IMR-90 (cell line): ENCODE measurements around the gene RALGAPB. TPM values are rescaled to one million over a fixed set of nuclear protein-coding genes. Genes with fewer than 3 reads are reported as not detected.

ENCODE experiments used
- ATAC-seq: fragments of 200-7000 bp; cut with Tn5 transposase; 2 replicates; pipeline ENCODE4 v1.9.1; 2020; ENCODE audit warnings: low read depth, mild to moderate bottlenecking, moderate library complexity
- BruUV-seq: library from RNA; stranded (reverse); fragments of 400-500 nt; replicated peaks from 2 replicates; lab custom pipeline; 2021; lab: Mats Ljungman, UMichigan
- CTCF ChIA-PET: fragments of 300-600 bp; formaldehyde crosslinking; extraction: SDS; loops from one replicate; lab custom pipeline; 2021; ENCODE audit warnings: antibody characterized with exemption; lab: Yijun Ruan, JAX
- POLR2A ChIA-PET: fragments of 300-600 bp; sonication (Branson Sonifier 250); formaldehyde crosslinking; loops from one replicate; lab custom pipeline; 2022; ENCODE audit warnings: antibody characterized with exemption; ENCODE audit not compliant: unreplicated experiment; lab: Charles Lee
- DNase-seq: peaks from one replicate; pipeline ENCODE4 v3.0.0; 2013
- H2AFZ ChIP-seq: replicated peaks from 2 replicates; pipeline ENCODE3; 2013; ENCODE audit warnings: low read length, mild to moderate bottlenecking; ENCODE audit not compliant: poor library complexity
- H2AK5ac ChIP-seq: 2 replicates; pipeline ENCODE4 v1.6.1; 2013; ENCODE audit warnings: low read depth, low read length, inconsistent platforms
- H2AK9ac ChIP-seq: replicated peaks from 2 replicates; pipeline ENCODE3; 2013; ENCODE audit warnings: mild to moderate bottlenecking, low read depth, low read length, moderate library complexity; ENCODE audit not compliant: poor library complexity
- H2BK120ac ChIP-seq: 2 replicates; pipeline ENCODE4 v1.6.1; 2013; ENCODE audit warnings: low read depth, low read length, inconsistent platforms
- H2BK15ac ChIP-seq: 3 replicates; pipeline ENCODE4 v1.6.1; 2013; ENCODE audit warnings: low read depth, low read length, inconsistent platforms
- H2BK20ac ChIP-seq: 2 replicates; pipeline ENCODE4 v1.6.1; 2013; ENCODE audit warnings: low read depth, mild to moderate bottlenecking, inconsistent platforms, low read length, moderate library complexity
- H2BK5ac ChIP-seq: 2 replicates; pipeline ENCODE4 v1.6.1; 2013; ENCODE audit warnings: mild to moderate bottlenecking, low read depth, low read length, inconsistent platforms; ENCODE audit not compliant: poor library complexity, severe bottlenecking
- H3K14ac ChIP-seq: replicated peaks from 2 replicates; pipeline ENCODE4 v1.6.1; 2013; ENCODE audit warnings: low read depth, low read length, inconsistent platforms
- H3K18ac ChIP-seq: 2 replicates; pipeline ENCODE4 v1.6.1; 2013; ENCODE audit warnings: low read depth, low read length, control low read depth
- H3K23ac ChIP-seq: 2 replicates; pipeline ENCODE4 v1.6.1; 2013; ENCODE audit warnings: low read depth, low read length, inconsistent platforms
- H3K27ac ChIP-seq: 2 replicates; pipeline ENCODE4 v1.5.1; 2013; ENCODE audit warnings: mild to moderate bottlenecking, control low read depth, low read length; ENCODE audit not compliant: insufficient read depth
- H3K27me3 ChIP-seq: 2 replicates; pipeline ENCODE4 v1.6.1; 2013; ENCODE audit warnings: low read length; ENCODE audit not compliant: control insufficient read depth, insufficient read depth
- H3K36me3 ChIP-seq: 2 replicates; pipeline ENCODE4 v1.6.1; 2013; ENCODE audit warnings: low read length, mixed read lengths; ENCODE audit not compliant: control insufficient read depth, insufficient read depth
- H3K4ac ChIP-seq: 2 replicates; pipeline ENCODE4 v1.6.1; 2013; ENCODE audit warnings: low read depth, low read length, inconsistent platforms
- H3K4me1 ChIP-seq: 2 replicates; pipeline ENCODE4 v1.6.1; 2013; ENCODE audit warnings: low read length, mixed read lengths; ENCODE audit not compliant: control insufficient read depth, insufficient read depth
- H3K4me2 ChIP-seq: 2 replicates; pipeline ENCODE4 v1.6.1; 2013; ENCODE audit warnings: low read depth, mild to moderate bottlenecking, control low read depth, low read length, moderate library complexity
- H3K4me3 ChIP-seq: 2 replicates; pipeline ENCODE4 v1.5.1; 2013; ENCODE audit warnings: low read depth, mild to moderate bottlenecking, control low read depth, low read length, moderate library complexity; ENCODE audit not compliant: insufficient read depth
- H3K56ac ChIP-seq: 2 replicates; pipeline ENCODE4 v1.6.1; 2013; ENCODE audit warnings: low read length, inconsistent platforms; ENCODE audit not compliant: insufficient read depth; ENCODE audit errors: extremely low read depth
- H3K79me1 ChIP-seq, 2 experiments: 2 replicates each; pipeline ENCODE4 v1.6.1; 2013; ENCODE audit warnings: low read length in 2 of 2, inconsistent platforms in 1 of 2, low read depth in 1 of 2
- H3K9ac ChIP-seq: 2 replicates; pipeline ENCODE4 v1.6.1; 2013; ENCODE audit warnings: low read depth, low read length, control low read depth
- H3K9me1 ChIP-seq: 2 replicates; pipeline ENCODE4 v1.6.1; 2013; ENCODE audit warnings: low read length, inconsistent platforms; ENCODE audit not compliant: insufficient read depth
- H3K9me3 ChIP-seq: 2 replicates; pipeline ENCODE4 v1.6.1; 2013; ENCODE audit warnings: low read length; ENCODE audit not compliant: control insufficient read depth, insufficient read depth
- H4K20me1 ChIP-seq: 2 replicates; pipeline ENCODE4 v1.6.1; 2013; ENCODE audit warnings: low read length, inconsistent platforms; ENCODE audit not compliant: insufficient read depth
- H4K5ac ChIP-seq: 2 replicates; pipeline ENCODE4 v1.6.1; 2013; ENCODE audit warnings: mild to moderate bottlenecking, low read depth, low read length, control low read depth
- H4K8ac ChIP-seq, 2 experiments: 2 replicates each; pipeline ENCODE4 v1.6.1; 2013; ENCODE audit warnings: low read depth in 2 of 2, low read length in 2 of 2, control low read depth in 1 of 2, inconsistent platforms in 1 of 2
- H4K91ac ChIP-seq: 2 replicates; pipeline ENCODE4 v1.6.1; 2013; ENCODE audit warnings: low read depth, low read length, inconsistent platforms; ENCODE audit not compliant: insufficient read depth
- FOS ChIP-seq: fragments of 150-350 bp; IDR thresholded peaks from 2 replicates; pipeline ENCODE4 v1.6.1; 2016; ENCODE audit warnings: low read depth, low read length
- MAFK ChIP-seq: IDR thresholded peaks from 2 replicates; pipeline ENCODE4 v1.6.1; 2012; ENCODE audit warnings: low read depth, low read length, improper control_type of control experiment
- RCOR1 ChIP-seq: IDR thresholded peaks from 2 replicates; pipeline ENCODE4 v1.6.1; 2012; ENCODE audit warnings: mild to moderate bottlenecking, low read length, improper control_type of control experiment; ENCODE audit not compliant: insufficient replicate concordance
- WGBS, 2 experiments: methylation state at CpG; one replicate each; pipeline versions ENCODE4 v1.1.5 to v1.1.7; 2013; ENCODE audit warnings: missing lambda C conversion rate in 2 of 2; ENCODE audit not compliant: insufficient read length in 1 of 2; ENCODE audit errors: extremely low coverage in 2 of 2; 5-methylcytosine and 5-hydroxymethylcytosine counted together
- dilution Hi-C: fragments of 300-500 bp; cut with HindIII; formaldehyde crosslinking; loops from one replicate; pipeline ENCODE4 v1.14.3; 2018; ENCODE audit warnings: low sequenced_read_pairs; ENCODE audit not compliant: unreplicated experiment
- in situ Hi-C: fragments of 300-500 bp; cut with MboI; formaldehyde crosslinking; loops from 3 replicates; pipeline ENCODE4 v1.14.3; 2019; ENCODE audit warnings: low sequenced_read_pairs, inconsistent platforms, mixed read lengths
- intact Hi-C: fragments of 100-400 bp; cut with micrococcal nuclease; formaldehyde crosslinking; loops from 2 replicates; pipeline ENCODE4 v1.10.0; 2022
- polyA plus RNA-seq, 3 experiments: library from polyadenylated mRNA; depleted of rRNA; stranded (reverse); fragments of >200 nt; gene quantifications; 2 replicates each; pipeline ENCODE4 v1.2.3, GENCODE V29; 2012; ENCODE audit warnings: low replicate concordance in 1 of 3
- total RNA-seq: library from RNA; depleted of rRNA; stranded (reverse); fragments of >200 nt; gene quantifications from 2 replicates; pipeline ENCODE4 v1.2.3, GENCODE V29; 2012

Gene RALGAPB
- total and polyA plus RNA-seq, 2 of the 4 experiments (the other 2 are of a cell fraction), result 12.7 to 30.3 TPM

DNA sequence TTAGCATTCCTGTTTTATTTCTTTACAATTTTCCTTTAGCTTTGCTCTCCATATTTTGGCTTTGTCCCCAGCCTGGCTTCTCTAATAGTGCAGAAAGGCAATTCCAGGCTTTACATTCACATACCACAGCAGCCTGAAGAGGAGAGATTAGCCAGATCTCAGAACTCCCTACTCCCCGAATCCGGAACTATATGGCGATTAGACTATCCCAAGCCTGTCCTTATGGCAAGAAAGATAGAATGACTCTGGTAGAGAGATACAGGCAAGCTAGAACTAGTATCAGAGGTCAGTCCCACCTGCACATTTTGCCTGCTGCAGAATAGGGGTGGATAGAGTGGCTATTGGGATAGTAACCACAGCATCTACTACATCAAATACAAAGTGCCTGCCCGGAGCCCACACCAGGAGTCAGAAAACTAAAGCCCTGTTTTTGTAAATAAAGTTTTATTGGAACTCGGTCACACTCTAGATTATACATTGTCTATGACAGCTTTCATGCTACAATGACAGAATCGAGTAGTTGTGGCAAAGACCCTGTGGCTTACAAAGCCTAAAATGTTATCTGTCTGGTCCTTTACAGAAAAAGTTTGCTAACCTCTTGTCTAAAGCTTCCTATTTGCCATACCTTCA lies 91.3 kb downstream of the RALGAPB start:
- TF ChIP-seq FOS (no peak), RCOR1 (no peak), MAFK (no peak)
- no peak overlapping the region for H3K4ac ChIP-seq
- no CpG with 5 or more reads among the region's 6 CpGs for WGBS, 2 experiments
- DNase-seq (no peak), ATAC-seq (no peak)
- no peaks in the 10 kb centered on the region for H3K4me1 ChIP-seq
- in situ Hi-C loops (no loop called here), dilution Hi-C loops (no loop called here), intact Hi-C loops (no loop called here)
- no peak overlapping the region for H2BK15ac ChIP-seq
- no peak overlapping the region for H3K27ac ChIP-seq
- no peak overlapping the region for H3K23ac ChIP-seq
- H3K9me3 ChIP-seq, result no peaks in the 10 kb centered on the region
- no peaks in the 10 kb centered on the region for H3K9me1 ChIP-seq
- no peak overlapping the region for H2BK20ac ChIP-seq
- H3K18ac ChIP-seq, result no peak overlapping the region
- H4K8ac ChIP-seq, result no peak overlapping the region
- H3K4me3 ChIP-seq, result no peak overlapping the region
- peaks cover 0 to 5% of the 10 kb centered on the region in 2 experiments; a peak in 1 of 4 replicates for H3K79me1 ChIP-seq
- ChIA-PET POLR2A (no interaction called here), CTCF (no interaction called here)
- no peak overlapping the region for H3K14ac ChIP-seq
- no peak overlapping the region for H2AFZ ChIP-seq
- H2BK5ac ChIP-seq, result no peak overlapping the region
- no peak overlapping the region for H3K9ac ChIP-seq
- no peak overlapping the region for H3K4me2 ChIP-seq
- no peak overlapping the region for H4K5ac ChIP-seq
- H4K20me1 ChIP-seq, result no peaks in the 10 kb centered on the region
- no TSS peak for BruUV-seq
- H3K56ac ChIP-seq, result no peak overlapping the region
- H3K27me3 ChIP-seq, result no peaks in the 10 kb centered on the region
- peaks cover 17% of the 10 kb centered on the region for H3K36me3 ChIP-seq
- H2AK5ac ChIP-seq, result no peak overlapping the region
- H2BK120ac ChIP-seq, result no peak overlapping the region
- H4K91ac ChIP-seq, result no peak overlapping the region
- no peak overlapping the region for H2AK9ac ChIP-seq
